ENCODE measurements around the gene SMIM35. TPM values are rescaled to one million over a fixed set of nuclear protein-coding genes. Genes with fewer than 3 reads are reported as not detected.

SMIM35 gene
- total and polyA plus RNA-seq, 2 of the 4 experiments (the other 2 are of a cell fraction): not detected

GRCh38 chr11:118018401-118018800 lies 68.4 kb downstream of the SMIM35 start:
- H3K14ac ChIP-seq (replicated peaks; ENCODE audit: low read depth, low read length): no peak overlapping the region
- no peak for DNase-seq
- no peaks in the 10 kb centered on the region for H3K9me1 ChIP-seq (ENCODE audit: insufficient read depth, low read length)
- no peaks in the 10 kb centered on the region for H3K79me1 ChIP-seq (ENCODE audit: low read depth in 1 of 2, low read length in 2 of 2)
- H2BK20ac ChIP-seq (ENCODE audit: low read depth, low read length): no peak overlapping the region
- no peak overlapping the region for H3K4me2 ChIP-seq (ENCODE audit: low read depth, low read length)
- WGBS, 2 experiments (ENCODE audit: extremely low coverage in 2 of 2, insufficient read length in 1 of 2): 51% methylated on average over 2 of the region's 2 CpGs; no CpG with 5 or more reads in 1 of the 2 experiments
- H3K23ac ChIP-seq (ENCODE audit: low read depth, low read length): no peak overlapping the region
- no peak overlapping the region for H2BK15ac ChIP-seq (ENCODE audit: low read depth, low read length)
- H4K91ac ChIP-seq (ENCODE audit: insufficient read depth, low read depth, low read length): no peak overlapping the region
- no peaks in the 10 kb centered on the region for H3K27me3 ChIP-seq (ENCODE audit: control insufficient read depth, insufficient read depth, low read length)
- no peaks in the 10 kb centered on the region for H4K20me1 ChIP-seq (ENCODE audit: insufficient read depth, low read length)
- H3K36me3 ChIP-seq (ENCODE audit: control insufficient read depth, insufficient read depth, low read length): no peaks in the 10 kb centered on the region
- no peak overlapping the region for H3K56ac ChIP-seq (ENCODE audit: extremely low read depth, insufficient read depth, low read length)
- TF ChIP-seq MAZ (IDR thresholded peaks at IDR 0.05; ENCODE audit: borderline replicate concordance, low read depth, low read length): no peak
- no peak for TF ChIP-seq BHLHE40 (IDR thresholded peaks at IDR 0.05; ENCODE audit: low read depth, low read length)
- TF ChIP-seq USF2 (IDR thresholded peaks at IDR 0.05; ENCODE audit: low read depth, low read length): no peak
- no peak for TF ChIP-seq CEBPB (IDR thresholded peaks at IDR 0.05; ENCODE audit: low read depth, low read length)
- TF ChIP-seq, protein P1, sequence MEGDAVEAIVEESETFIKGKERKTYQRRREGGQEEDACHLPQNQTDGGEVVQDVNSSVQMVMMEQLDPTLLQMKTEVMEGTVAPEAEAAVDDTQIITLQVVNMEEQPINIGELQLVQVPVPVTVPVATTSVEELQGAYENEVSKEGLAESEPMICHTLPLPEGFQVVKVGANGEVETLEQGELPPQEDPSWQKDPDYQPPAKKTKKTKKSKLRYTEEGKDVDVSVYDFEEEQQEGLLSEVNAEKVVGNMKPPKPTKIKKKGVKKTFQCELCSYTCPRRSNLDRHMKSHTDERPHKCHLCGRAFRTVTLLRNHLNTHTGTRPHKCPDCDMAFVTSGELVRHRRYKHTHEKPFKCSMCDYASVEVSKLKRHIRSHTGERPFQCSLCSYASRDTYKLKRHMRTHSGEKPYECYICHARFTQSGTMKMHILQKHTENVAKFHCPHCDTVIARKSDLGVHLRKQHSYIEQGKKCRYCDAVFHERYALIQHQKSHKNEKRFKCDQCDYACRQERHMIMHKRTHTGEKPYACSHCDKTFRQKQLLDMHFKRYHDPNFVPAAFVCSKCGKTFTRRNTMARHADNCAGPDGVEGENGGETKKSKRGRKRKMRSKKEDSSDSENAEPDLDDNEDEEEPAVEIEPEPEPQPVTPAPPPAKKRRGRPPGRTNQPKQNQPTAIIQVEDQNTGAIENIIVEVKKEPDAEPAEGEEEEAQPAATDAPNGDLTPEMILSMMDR (conservative IDR thresholded peaks at IDR 0.05; ENCODE audit: low read depth, low read length): no peak
- no peak for TF ChIP-seq RAD21 (IDR thresholded peaks at IDR 0.05; ENCODE audit: low read length)
- no peak for TF ChIP-seq CHD1 (IDR thresholded peaks at IDR 0.05; ENCODE audit: low read depth, low read length)
- no peak for TF ChIP-seq NFE2L2 (IDR thresholded peaks at IDR 0.05; ENCODE audit: low read depth, low read length)
- TF ChIP-seq, protein P2, sequence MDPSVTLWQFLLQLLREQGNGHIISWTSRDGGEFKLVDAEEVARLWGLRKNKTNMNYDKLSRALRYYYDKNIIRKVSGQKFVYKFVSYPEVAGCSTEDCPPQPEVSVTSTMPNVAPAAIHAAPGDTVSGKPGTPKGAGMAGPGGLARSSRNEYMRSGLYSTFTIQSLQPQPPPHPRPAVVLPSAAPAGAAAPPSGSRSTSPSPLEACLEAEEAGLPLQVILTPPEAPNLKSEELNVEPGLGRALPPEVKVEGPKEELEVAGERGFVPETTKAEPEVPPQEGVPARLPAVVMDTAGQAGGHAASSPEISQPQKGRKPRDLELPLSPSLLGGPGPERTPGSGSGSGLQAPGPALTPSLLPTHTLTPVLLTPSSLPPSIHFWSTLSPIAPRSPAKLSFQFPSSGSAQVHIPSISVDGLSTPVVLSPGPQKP (IDR thresholded peaks at IDR 0.05; ENCODE audit: borderline replicate concordance, low read depth, low read length): no peak
- TF ChIP-seq POLR2A (IDR thresholded peaks at IDR 0.05; ENCODE audit: low read depth, low read length): no peak
- no peak for TF ChIP-seq RFX5 (IDR thresholded peaks at IDR 0.05; ENCODE audit: low read depth, low read length)
- TF ChIP-seq SMC3 (IDR thresholded peaks at IDR 0.05; ENCODE audit: low read depth, low read length): no peak
- H4K8ac ChIP-seq (ENCODE audit: low read depth in 2 of 2, low read length in 2 of 2): no peak overlapping the region
- H4K5ac ChIP-seq (ENCODE audit: low read depth, low read length): no peak overlapping the region
- no peak overlapping the region for H2AK9ac ChIP-seq (replicated peaks; ENCODE audit: low read depth, low read length, poor library complexity)
- intact Hi-C loops (cut with micrococcal nuclease): no loop called here
- H3K4ac ChIP-seq (ENCODE audit: low read depth, low read length): no peak overlapping the region
- no peak overlapping the region for H3K9ac ChIP-seq (ENCODE audit: low read depth, low read length)
- POLR2A ChIA-PET (ENCODE audit: unreplicated experiment): no interaction called here
- dilution Hi-C loops (cut with HindIII; ENCODE audit: low sequenced_read_pairs, unreplicated experiment): no loop called here
- no peaks in the 10 kb centered on the region for H3K9me3 ChIP-seq (ENCODE audit: control insufficient read depth, insufficient read depth, low read length)
- no peak overlapping the region for H2AK5ac ChIP-seq (ENCODE audit: low read depth, low read length)
- no peak overlapping the region for H3K18ac ChIP-seq (ENCODE audit: low read depth, low read length)
- no peak overlapping the region for H3K4me3 ChIP-seq (ENCODE audit: insufficient read depth, low read depth, low read length)
- H2BK5ac ChIP-seq (ENCODE audit: low read depth, low read length, poor library complexity, severe bottlenecking): no peak overlapping the region
- no TSS peak for BruUV-seq (replicated peaks)
- H2BK120ac ChIP-seq (ENCODE audit: low read depth, low read length): no peak overlapping the region
- no peak for ATAC-seq (ENCODE audit: low read depth)
- in situ Hi-C loops (cut with MboI; ENCODE audit: low sequenced_read_pairs): no loop called here
- H2AFZ ChIP-seq (replicated peaks; ENCODE audit: low read length, poor library complexity): no peak overlapping the region
- CTCF ChIA-PET: interaction anchor here (1.0 kb wide), 1 partner anchor 72 kb away, joined by 3 read pairs; no protein-coding TSS in a partner anchor
- no peaks in the 10 kb centered on the region for H3K4me1 ChIP-seq (ENCODE audit: control insufficient read depth, insufficient read depth, low read length)
- no peak overlapping the region for H3K27ac ChIP-seq (ENCODE audit: insufficient read depth, low read length)
